GM12801 (cell line): ENCODE data around the gene KRTAP12-3.

Experiments
- CTCF ChIP-seq: IDR thresholded peaks from one replicate; pipeline ENCODE4 v1.5.1; 2011; ENCODE audit warnings: control low read depth; ENCODE audit not compliant: insufficient read length; ENCODE audit errors: extremely low read depth

The KRTAP12-3 gene

GRCh38 chr21:44614961-44615391 lies 42.8 kb upstream of the KRTAP12-3 start:
- TF ChIP-seq CTCF, result no peak

GRCh38 chr21:44615466-44615865 lies 42.3 kb upstream of the KRTAP12-3 start:
- TF ChIP-seq CTCF, result no peak

GRCh38 chr21:44615911-44616590 lies 41.7 kb upstream of the KRTAP12-3 start:
- TF ChIP-seq CTCF, result no peak

- TF ChIP-seq CTCF, result no peak
These were observed 41.2 kb upstream of the KRTAP12-3 start for GRCh38 chr21:44616591-44616926.

GRCh38 chr21:44617071-44617501 lies 40.6 kb upstream of the KRTAP12-3 start:
- TF ChIP-seq CTCF, result no peak

- TF ChIP-seq CTCF, result no peak
These were observed 39.2 kb upstream of the KRTAP12-3 start for GRCh38 chr21:44618504-44618903.

GRCh38 chr21:44618909-44619308 lies 38.8 kb upstream of the KRTAP12-3 start:
- TF ChIP-seq CTCF, result no peak
